Left renal cortex interstitium (tissue), 4 donors: Measurements from ENCODE around the gene PNKP. TPM values are rescaled to one million over a fixed set of nuclear protein-coding genes. Genes with fewer than 3 reads are reported as not detected.

Experiments
- DNase-seq, 4 donors: peaks; one replicate each; pipeline ENCODE4 v3.0.0-alpha.2; 2013; ENCODE audit warnings: low read depth in 4 of 4, low spot score in 2 of 4, missing footprints in 1 of 4
- polyA plus RNA-seq, 4 donors: library from polyadenylated mRNA; unstranded; fragments of 120-200 nt; gene quantifications; one replicate each; pipeline ENCODE4 v1.2.1, GENCODE V29; 2013; ENCODE audit not compliant: insufficient read length in 4 of 4

Gene PNKP
- polyA plus RNA-seq, 4 donors: 33.1 to 104 (median 72.8) TPM

- DNase-seq: peak; percentile 99 to 100 (median 99)
These were observed 9.9 kb upstream of the PNKP start, which contains the start of the genes AKT1S1 and TBC1D17 for GRCh38 chr19:49877020-49877878. TSS of gene AKT1S1 (minus strand) at chr19:49877355. CDS start at chr19:49873295, 4,060 bp downstream. TSS of gene TBC1D17 (plus strand) at chr19:49877702. CDS start at chr19:49877724, 22 bp downstream.

DNA sequence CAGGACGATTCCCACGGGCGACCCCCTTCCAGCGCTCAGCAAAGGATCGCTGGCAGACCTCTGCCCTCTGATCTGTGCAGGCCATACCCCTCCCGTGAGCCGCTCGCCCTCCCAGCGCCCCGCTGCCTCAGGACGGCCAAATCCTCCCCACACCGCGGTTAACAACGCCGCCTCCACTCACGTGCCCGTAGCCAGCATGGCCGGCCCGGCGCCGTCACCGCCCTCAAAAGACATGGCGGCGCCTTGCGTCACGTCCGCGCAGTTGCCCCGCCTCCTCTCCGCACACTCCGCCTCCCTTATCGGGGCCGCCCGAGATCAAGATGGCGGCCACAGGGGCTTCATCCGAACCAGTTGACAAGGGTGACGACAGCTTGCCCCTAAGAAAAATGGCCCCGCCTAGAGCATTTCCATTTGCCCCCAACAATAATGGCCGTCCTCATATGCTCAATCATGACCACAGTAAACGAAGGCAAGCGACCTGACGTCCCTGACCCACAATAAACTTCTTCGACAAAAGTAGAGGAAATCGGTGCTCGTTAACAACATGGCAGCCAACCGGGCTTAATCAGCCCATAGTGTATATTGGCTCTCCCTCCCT is 9.1 kb upstream of the PNKP start:
- DNase-seq: peak; percentile 98 to 100 (median 99)

DNA sequence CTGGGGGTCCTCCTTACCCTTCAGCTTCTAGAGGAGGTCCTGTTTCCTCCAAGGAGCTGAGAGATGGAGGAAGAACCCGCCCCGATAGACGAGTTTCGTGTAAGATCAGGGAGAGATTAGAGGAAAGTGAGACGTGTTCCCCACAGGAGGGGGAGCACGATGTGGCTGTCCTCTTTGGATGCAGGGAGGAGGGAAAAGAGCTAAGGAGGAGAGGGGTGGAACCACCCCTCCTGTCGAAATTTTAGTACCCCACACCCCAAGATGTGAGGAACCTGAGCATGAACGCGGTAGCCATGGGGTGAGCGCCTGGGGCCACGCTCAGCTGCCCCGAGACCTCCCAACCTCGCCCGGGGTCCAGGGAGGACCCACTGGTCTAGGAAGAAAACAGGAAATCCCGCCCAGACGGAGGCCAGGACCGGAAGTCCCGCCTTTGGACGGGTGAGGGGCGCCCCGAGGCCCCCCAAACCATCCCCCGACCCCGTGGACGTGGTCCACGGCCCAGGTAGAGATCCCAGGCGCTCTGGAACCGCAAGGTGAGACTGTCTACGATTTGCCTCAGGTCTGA is 8.6 kb upstream of the PNKP start:
- DNase-seq: no peak

DNA sequence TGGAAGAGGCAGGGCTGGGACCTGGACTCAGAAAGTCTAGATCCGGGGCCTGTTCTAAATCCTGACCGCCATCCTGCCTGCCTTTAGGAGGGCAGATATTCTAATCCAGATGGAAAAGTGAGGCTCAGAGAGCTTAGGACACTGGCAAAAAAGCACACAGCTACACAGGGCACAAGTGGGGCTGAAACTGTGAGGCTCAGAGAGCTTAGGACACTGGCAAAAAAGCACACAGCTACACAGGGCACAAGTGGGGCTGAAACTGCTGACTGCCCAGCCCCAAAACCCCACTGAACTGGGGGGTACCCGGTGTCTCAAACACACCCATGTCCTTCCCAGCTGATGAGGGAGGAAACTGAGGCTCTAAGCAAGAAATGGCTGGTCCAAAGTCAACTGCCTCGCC is 7.8 kb upstream of the PNKP start:
- no peak for DNase-seq

DNA sequence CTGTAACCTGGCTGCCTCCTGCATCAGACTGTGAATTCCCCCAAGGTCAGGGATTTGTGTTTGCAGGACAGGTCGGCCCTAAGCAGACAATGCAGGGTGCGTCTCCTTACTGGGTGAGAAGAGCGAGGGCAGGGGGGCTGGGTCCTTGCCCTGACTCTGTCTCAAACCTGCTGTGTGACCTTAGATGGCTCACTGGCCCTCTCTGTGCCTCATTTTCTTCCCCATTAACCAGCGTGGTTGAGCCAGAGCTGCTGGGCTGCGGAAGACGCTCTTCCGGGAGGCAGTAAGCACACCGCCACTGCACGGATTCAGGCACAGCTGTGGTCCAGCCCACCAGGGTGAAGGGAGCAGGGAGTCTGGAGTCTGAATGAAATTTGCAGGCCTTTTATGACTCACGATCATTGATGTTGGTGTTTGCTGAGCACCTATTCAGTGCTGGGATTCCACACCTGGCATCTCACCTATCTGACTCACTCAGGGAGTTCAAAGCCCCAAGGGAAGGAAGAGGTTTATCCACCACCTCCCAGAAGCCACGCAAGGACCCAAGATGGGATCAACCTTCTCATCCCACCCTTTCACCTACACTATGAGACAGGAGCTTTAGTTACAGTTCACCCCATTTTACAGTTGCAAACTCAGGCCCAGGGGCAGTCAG is 7.3 kb upstream of the PNKP start:
- DNase-seq: no peak

DNA sequence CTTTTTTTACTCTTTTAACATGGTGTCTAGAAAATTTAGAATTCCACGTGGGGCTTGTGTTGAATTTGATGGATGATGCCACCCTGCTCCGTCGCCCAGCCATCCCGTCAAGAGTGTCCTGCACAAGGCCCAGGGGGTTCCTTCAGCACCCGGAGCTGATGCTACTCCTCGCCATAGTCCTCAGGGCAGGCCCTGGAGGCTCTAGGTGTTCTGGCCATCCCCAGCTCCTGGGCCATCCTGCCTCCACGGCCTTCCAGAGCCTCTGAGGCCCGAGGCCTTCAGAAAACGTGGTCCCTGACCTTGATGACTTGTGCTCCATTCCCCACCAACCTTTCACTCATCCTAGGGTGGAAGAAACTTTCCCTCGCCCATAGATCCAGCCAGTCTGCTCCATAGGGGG is 6.5 kb upstream of the PNKP start:
- DNase-seq: no peak

DNA sequence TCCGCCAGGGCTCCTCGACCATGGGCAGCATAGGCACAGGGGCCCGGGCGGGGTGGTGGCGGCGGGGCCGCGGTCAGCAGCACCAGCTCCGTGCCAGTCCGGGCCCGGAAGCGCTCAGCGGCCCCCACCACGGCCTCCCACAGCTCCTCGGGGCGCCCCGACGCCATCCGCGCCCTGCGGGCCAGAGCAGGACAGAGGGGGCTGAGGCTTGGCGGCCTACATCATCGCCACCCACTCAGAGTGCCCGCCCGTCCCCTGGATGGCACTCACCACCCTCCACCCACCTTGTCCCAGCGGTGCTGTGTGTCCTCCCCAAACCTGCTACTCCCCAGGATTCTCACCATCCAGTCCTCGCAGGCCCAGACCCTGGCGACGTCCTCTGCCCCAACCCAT is 5.7 kb upstream of the PNKP start:
- DNase-seq: no peak

- DNase-seq: no peak
These were observed 5.1 kb upstream of the PNKP start for GRCh38 chr19:49872245-49873128.

- DNase-seq: no peak
These were observed 4.1 kb upstream of the PNKP start for GRCh38 chr19:49871349-49871985.

GRCh38 chr19:49870309-49870901 is 3.0 kb upstream of the PNKP start:
- no peak for DNase-seq

- peak; percentile 98 to 100 (median 98) for DNase-seq
These were observed 2.3 kb upstream of the PNKP start for GRCh38 chr19:49869484-49870308.

DNA sequence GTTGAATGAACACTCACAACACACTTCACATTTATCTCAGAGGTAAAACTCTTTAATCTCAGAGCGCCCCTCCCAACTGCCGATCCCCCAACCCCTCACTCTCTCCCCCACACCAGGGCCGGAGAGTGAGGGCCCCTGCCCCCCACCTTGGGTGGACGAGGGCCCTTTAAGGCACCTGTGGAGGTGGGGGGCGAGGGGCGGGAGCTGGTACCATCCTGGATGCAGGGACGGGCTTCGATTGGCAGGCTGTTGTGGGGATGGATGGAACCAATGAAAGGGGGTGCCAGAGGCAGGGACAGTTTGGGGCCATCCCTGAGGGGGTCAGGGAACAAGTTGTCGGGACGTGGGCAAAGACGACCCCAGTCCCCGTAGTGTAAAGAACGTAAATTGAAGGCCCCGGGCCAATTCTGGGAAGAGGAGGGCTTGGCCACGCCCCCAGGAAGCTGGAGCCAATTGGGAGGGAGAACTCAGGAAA is 1.7 kb upstream of the PNKP start:
- no peak for DNase-seq

DNA sequence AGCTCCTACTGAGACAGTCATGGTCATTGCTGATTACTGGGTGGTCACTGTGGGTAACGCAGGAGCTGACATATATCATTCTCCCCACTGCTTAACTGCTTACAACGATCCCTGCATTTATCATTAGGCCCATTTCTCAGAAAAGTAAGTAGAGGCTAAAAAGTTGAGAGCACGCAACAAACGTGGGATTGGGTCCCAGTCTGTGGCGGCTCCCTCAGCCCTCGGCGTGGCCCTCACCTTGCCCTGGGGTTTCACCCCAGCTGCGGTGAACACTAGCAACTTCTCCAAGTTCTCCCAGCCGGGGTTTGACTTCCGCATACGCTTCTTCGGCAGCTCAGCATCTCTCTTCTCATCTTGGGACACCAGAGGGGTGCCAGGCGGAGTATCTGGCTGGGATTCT is 2.5 kb downstream of the PNKP start:
- DNase-seq: no peak

DNA sequence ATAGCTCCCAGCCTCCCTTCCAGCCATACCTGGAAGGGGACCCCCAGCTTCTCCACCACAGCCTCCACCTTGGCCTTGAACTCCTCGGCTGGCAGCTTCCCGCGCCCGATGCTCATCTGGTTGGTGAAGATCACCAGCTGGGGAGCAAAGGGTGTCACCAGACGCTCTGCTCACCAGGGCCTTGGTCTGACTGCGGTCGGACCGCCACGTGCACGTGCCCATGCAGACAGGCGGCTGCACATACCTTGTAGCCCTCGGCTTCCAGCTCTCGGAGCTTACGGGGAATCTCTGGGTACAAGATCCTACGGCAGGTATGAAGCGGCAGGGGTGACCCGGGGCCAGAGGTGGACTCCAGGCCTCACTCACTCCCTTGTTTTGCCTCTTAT is 3.4 kb downstream of the PNKP start:
- no peak for DNase-seq

DNA sequence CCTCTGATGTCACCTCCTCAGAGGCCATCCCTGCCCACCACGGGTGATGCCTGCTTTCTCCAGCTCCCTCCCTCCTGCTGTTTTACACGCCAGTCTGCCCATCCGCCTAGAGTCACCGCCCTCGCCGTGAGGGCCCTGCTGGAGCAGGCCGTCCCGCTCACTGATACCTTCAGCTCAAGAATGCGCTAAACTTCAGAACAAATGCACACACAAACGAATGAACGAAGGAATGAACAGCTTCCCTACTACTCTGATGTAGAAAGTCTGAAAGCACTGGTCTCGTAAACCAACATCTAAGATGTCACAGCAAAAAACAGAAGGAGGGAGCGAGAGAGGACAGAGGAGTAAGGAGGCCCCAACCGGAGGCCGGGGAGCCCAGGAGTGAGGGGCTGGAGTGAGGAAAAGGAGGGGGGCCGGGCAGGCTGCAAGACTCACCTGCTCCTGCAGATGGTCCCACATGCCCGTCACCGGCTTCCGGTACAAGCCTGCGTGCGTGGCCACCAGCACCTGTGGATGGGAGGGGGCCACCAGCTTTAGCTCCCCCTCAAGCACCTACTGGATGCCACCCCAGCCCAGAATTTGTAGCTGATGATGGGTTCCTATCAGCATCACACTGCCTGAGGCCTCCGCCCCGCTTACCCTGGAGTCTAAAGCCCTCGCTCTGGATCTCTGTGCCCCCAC is 4.0 kb downstream of the PNKP start:
- no peak for DNase-seq

- no peak for DNase-seq
These were observed 4.8 kb downstream of the PNKP start for GRCh38 chr19:49862391-49863253.
